Tibial artery (tissue), 4 donors: ENCODE measurements around the gene LUC7L.

Experiments
- DNase-seq, 2 donors: peaks; one replicate each; pipeline ENCODE4 v3.0.0-alpha.2; 2019
- H3K27ac ChIP-seq, 2 donors: fragments of 200-600 bp; sonication (generic) in 1 of 2; 1 replicate in 1 of 2; 2 replicates in 1 of 2; pipeline ENCODE4 v1.5.1; 2018 to 2019; ENCODE audit warnings: mild to moderate bottlenecking in 1 of 2
- H3K27me3 ChIP-seq, 2 donors: fragments of 200-600 bp; sonication (generic) in 1 of 2; one replicate each; pipeline versions ENCODE4 v1.5.1 to v1.6.0; 2016 to 2019
- H3K36me3 ChIP-seq, 3 donors: fragments of 200-600 bp; sonication (generic) in 2 of 3; one replicate each; pipeline ENCODE4 v1.5.1; 2016 to 2019; ENCODE audit warnings: mild to moderate bottlenecking in 2 of 3
- H3K4me1 ChIP-seq, 4 donors: fragments of 200-600 bp; sonication (generic) in 2 of 4; 1 replicate in 3 of 4; 2 replicates in 1 of 4; pipeline ENCODE4 v1.5.1; 2016 to 2019
- H3K4me3 ChIP-seq, 2 donors: fragments of 200-600 bp; sonication (generic) in 1 of 2; 1 replicate in 1 of 2; 2 replicates in 1 of 2; pipeline ENCODE4 v1.5.1; 2018 to 2019; ENCODE audit warnings: mild to moderate bottlenecking in 2 of 2
- H3K9me3 ChIP-seq, 3 donors: fragments of 200-600 bp; sonication (generic) in 1 of 3; one replicate each; pipeline ENCODE4 v1.5.1; 2016 to 2019
- intact Hi-C: fragments of 100-400 bp; cut with DNase I; formaldehyde crosslinking; loops from one replicate; pipeline ENCODE4 v1.15.0; 2023; ENCODE audit warnings: low total_unique reads
- TF ChIP-seq, protein P1 (sequence below), 2 experiments: fragments of 200-600 bp in 1 of 2; fragments of 450-650 bp in 1 of 2; IDR thresholded peaks; one replicate each; pipeline ENCODE4 v1.5.1; 2017 to 2019; ENCODE audit warnings: antibody characterized with exemption in 2 of 2, mild to moderate bottlenecking in 1 of 2, moderate library complexity in 1 of 2

LUC7L gene

DNA sequence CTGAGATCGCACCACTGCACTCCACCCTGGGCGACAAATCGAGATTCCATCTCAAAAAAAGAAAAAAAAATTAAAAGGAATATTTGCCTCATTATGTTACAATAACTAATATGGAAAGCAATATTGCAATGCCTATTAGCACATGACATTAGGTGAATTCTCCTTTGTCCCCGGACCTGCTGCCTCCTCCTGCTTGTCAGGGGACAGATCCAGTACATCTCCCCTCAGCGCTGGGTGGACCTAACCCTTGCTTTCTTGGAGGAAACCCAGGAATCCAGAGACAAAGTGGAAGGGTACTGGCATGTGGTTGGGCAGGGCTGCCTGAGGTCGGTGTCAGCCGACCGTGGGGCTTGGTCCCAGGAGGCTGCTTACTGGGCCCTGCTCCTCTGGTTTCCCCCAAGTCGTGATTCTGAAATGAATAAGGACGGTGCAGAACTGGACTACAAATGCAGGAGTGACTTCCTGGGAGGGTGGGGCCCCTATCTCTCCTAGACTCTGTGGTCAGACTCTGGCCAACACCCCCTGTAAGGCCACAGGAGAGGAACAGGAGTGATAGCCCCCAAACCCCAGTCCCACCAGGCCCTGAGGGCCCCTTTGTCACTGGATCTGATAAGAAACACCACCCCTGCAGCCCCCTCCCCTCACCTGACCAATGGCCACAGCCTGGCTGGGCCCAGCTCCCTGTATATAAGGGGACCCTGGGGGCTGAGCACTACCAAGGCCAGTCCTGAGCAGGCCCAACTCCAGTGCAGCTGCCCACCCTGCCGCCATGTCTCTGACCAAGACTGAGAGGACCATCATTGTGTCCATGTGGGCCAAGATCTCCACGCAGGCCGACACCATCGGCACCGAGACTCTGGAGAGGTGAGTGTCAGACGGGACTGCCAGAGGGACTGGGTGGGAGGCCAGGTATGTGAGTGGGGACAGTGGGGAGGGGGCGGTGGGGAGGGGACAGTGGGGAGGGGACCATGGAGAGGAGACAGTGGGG lies 76.8 kb downstream of the LUC7L start, which contains the start of gene HBZ:
TSS of gene HBZ (plus strand) at position 504 of the 988 bp plus-strand sequence. CDS start at position 770, 266 bp downstream.
- H3K27me3 ChIP-seq = peaks cover 0 to 55% of the 10 kb centered on the region in 2 donors
- no peak within 1 kb of the TSS for H3K27ac ChIP-seq
- TF ChIP-seq, protein P1, sequence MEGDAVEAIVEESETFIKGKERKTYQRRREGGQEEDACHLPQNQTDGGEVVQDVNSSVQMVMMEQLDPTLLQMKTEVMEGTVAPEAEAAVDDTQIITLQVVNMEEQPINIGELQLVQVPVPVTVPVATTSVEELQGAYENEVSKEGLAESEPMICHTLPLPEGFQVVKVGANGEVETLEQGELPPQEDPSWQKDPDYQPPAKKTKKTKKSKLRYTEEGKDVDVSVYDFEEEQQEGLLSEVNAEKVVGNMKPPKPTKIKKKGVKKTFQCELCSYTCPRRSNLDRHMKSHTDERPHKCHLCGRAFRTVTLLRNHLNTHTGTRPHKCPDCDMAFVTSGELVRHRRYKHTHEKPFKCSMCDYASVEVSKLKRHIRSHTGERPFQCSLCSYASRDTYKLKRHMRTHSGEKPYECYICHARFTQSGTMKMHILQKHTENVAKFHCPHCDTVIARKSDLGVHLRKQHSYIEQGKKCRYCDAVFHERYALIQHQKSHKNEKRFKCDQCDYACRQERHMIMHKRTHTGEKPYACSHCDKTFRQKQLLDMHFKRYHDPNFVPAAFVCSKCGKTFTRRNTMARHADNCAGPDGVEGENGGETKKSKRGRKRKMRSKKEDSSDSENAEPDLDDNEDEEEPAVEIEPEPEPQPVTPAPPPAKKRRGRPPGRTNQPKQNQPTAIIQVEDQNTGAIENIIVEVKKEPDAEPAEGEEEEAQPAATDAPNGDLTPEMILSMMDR (IDR thresholded peaks at IDR 0.05) = no peak
- H3K9me3 ChIP-seq = no peaks in the 10 kb centered on the region
- H3K4me3 ChIP-seq = no peak within 1 kb of the TSS
- intact Hi-C loops = no loop called here
- no peaks in the 10 kb centered on the region for H3K36me3 ChIP-seq
- H3K4me1 ChIP-seq = peaks cover 0 to 10% (median 9%) of the 10 kb centered on the region in 4 donors
- no peak for DNase-seq

DNA sequence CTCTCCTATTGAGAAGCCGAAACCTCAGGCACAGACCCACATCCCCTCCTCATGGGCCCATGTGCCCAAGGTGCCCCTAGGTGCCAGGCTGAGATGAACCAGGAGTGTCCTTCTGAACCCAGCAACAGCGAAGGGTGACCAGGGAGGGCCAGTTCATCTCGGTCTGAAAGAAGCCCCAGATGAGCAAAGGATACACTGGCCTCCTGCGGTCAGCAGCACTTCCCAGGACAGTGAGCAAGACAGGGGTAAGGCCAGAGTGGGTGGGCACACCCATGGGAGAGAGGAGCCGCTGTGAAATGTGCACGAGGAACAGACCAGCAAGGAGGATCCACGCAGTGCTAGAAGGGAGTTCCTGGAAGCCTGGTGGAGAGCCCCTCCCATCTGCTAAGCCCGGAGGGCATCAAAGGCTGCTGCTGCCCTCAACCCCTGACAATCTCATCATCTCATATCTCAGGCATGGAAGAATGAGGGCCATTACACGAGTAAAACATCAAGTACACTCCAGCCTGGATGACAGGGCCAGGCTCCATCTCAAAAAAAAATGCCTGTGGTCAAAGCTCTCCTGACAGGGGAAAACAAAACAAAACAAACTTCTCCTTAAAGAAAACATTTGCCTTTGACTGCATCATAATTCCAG lies 80.1 kb downstream of the LUC7L start:
- Histone ChIP-seq H3K9me3 (no peaks in the 10 kb centered on the region), H3K36me3 (no peaks in the 10 kb centered on the region), H3K4me3 (no peak overlapping the region), H3K27ac (no peak overlapping the region), H3K4me1 (peaks cover 0 to under 1% (median under 1%) of the 10 kb centered on the region in 4 donors), H3K27me3 (peaks cover 0 to 28% of the 10 kb centered on the region in 2 donors)
- TF ChIP-seq, protein P1 (IDR thresholded peaks at IDR 0.05) = no peak
- no peak for DNase-seq
- intact Hi-C loops = no loop called here

DNA sequence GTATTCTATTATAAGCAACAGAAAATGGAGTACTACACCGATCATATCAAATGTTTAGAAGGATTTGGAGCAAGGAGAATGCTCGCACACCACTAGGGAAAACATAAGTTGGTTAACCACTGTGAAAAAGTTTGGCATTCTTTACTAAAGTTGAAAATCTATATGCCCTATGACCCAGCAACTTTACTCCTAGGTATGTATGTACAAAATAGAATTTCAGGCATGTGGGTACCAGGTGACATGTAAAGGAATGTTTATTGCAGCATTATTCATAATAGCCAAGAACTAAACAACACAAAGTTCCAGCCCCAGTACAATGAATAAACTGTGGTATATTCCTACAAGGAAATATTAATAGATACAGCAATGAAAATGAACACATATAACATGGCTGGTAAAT lies 82.6 kb downstream of the LUC7L start:
- Histone ChIP-seq H3K4me3 (no peak overlapping the region), H3K27ac (no peak overlapping the region), H3K27me3 (peaks cover 0 to 35% of the 10 kb centered on the region in 2 donors), H3K9me3 (no peaks in the 10 kb centered on the region), H3K36me3 (no peaks in the 10 kb centered on the region), H3K4me1 (no peaks in the 10 kb centered on the region)
- intact Hi-C loops = no loop called here
- TF ChIP-seq, protein P1 (IDR thresholded peaks at IDR 0.05) = no peak
- DNase-seq = no peak

DNA sequence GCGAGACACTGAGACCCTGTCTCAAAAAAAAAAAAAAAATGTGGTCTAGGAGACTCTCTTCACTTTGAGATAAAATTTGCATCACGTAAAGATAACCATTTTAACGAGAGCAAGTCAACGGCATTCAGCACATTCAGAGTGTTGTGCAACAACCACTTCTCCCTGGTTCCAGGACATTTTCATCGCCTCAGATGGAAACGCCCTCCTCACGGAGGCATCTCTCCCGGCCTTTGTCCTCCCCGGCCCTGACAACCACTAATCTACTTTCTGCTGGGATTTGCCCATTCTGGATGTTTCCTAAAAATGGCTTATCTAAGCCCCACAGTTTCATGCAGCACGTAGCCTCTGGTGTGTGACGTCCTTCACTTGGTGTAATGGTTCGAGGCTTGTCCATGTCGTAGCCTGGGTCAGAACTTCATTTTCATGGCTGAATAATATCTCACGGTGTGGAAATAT lies 84.4 kb downstream of the LUC7L start:
- peaks cover 0 to 23% of the 10 kb centered on the region in 2 donors for H3K27me3 ChIP-seq
- no peak for DNase-seq
- intact Hi-C loops = no loop called here
- no peak overlapping the region for H3K27ac ChIP-seq
- no peaks in the 10 kb centered on the region for H3K36me3 ChIP-seq
- no peak overlapping the region for H3K4me3 ChIP-seq
- no peaks in the 10 kb centered on the region for H3K9me3 ChIP-seq
- no peaks in the 10 kb centered on the region for H3K4me1 ChIP-seq
- TF ChIP-seq, protein P1 (IDR thresholded peaks at IDR 0.05) = no peak

DNA sequence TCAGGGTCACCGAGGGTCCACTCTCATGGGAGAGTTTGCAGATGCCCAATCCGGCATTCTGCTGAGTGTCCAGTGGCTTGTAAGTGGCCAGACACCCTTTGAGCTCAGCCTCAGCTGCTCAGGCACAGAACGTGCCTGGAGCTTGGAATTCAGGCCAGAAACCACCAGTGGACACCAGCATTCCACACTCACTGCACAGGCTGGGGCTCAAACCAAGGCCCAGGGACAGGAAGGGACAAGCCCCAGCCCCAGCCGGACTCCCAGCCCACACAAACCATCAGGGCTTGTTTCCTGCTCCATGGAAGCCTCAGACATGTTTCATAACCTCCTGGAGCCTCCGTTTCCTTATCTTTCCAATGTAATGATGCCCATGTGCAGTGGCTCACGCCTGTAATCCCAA lies 85.8 kb downstream of the LUC7L start:
- no peak overlapping the region for H3K27ac ChIP-seq
- intact Hi-C loops = no loop called here
- no peak overlapping the region for H3K4me3 ChIP-seq
- no peaks in the 10 kb centered on the region for H3K36me3 ChIP-seq
- H3K27me3 ChIP-seq = peaks cover 0 to 18% of the 10 kb centered on the region in 2 donors
- no peak for DNase-seq
- H3K4me1 ChIP-seq = peaks cover 0 to 4% (median 0%) of the 10 kb centered on the region in 4 donors
- H3K9me3 ChIP-seq = no peaks in the 10 kb centered on the region
- TF ChIP-seq, protein P1 (IDR thresholded peaks at IDR 0.05) = no peak
